HCT116 (cell line): ENCODE measurements around the gene CASP6. TPM values are rescaled to one million over a fixed set of nuclear protein-coding genes. Genes with fewer than 3 reads are reported as not detected.

ENCODE experiments used
- ATAC-seq: fragments of 200-7000 bp; cut with Tn5 transposase; 2 replicates; pipeline ENCODE4 v1.9.1; 2020; ENCODE audit warnings: mild to moderate bottlenecking, moderate library complexity
- BruUV-seq: library from RNA; stranded (reverse); fragments of 400-500 nt; replicated peaks from 2 replicates; lab custom pipeline; 2021; lab: Mats Ljungman, UMichigan
- CTCF ChIA-PET: fragments of 300-600 bp; sonication (Branson Sonifier 250); formaldehyde crosslinking; loops from one replicate; lab custom pipeline; 2021; ENCODE audit warnings: antibody characterized with exemption; lab: Charles Lee
- POLR2A ChIA-PET: fragments of 300-600, 350-600 bp; sonication (Branson Sonifier 250); formaldehyde crosslinking; loops from one replicate; lab custom pipeline; 2021; ENCODE audit warnings: antibody characterized with exemption; lab: Charles Lee
- RAD21 ChIA-PET, 2 experiments: fragments of 300-600 bp; sonication (Branson Sonifier 250); formaldehyde crosslinking; loops; one replicate each; lab custom pipeline; 2023; ENCODE audit warnings: low total read pairs in 2 of 2; ENCODE audit not compliant: uncharacterized antibody in 2 of 2, unreplicated experiment in 2 of 2, low non-redundant PET in 1 of 2; lab: Charles Lee
- DNase-seq: peaks from one replicate; pipeline ENCODE4 v3.0.0-alpha.2; 2010; ENCODE audit warnings: low read depth, low spot score
- H2AFZ ChIP-seq: fragments of 200-600 bp; shearing (Covaris generic), sonication (generic); 2 replicates; pipeline ENCODE4 v1.6.1; 2017; ENCODE audit warnings: low read depth, mixed run types, mixed read lengths, antibody characterized with exemption, low read length; ENCODE audit not compliant: poor library complexity, severe bottlenecking
- H3K27ac ChIP-seq: 2 replicates; pipeline ENCODE4 v1.5.1; 2012; ENCODE audit warnings: low read depth, low read length
- H3K27me3 ChIP-seq: fragments of 200-600 bp; sonication (generic); 2 replicates; pipeline ENCODE4 v1.6.1; 2016; ENCODE audit warnings: mixed run types, low read length, mixed read lengths; ENCODE audit not compliant: insufficient read depth
- H3K36me3 ChIP-seq, 2 experiments: fragments of 200-500 bp in 1 of 2; fragments of 200-600 bp in 1 of 2; sonication (Bioruptor generic) in 1 of 2; sonication (generic) in 1 of 2; 2 replicates each; pipeline versions ENCODE4 v1.5.1 to v1.6.1; 2014 to 2016; ENCODE audit warnings: low read length in 2 of 2, inconsistent platforms in 1 of 2, mixed read lengths in 1 of 2, mixed run types in 1 of 2; ENCODE audit not compliant: insufficient read depth in 2 of 2, control insufficient read depth in 1 of 2
- H3K4me1 ChIP-seq, 2 experiments: fragments of 200-600 bp in 1 of 2; sonication (generic) in 1 of 2; 2 replicates each; pipeline versions ENCODE4 v1.5.1 to v1.6.1; 2012 to 2017; ENCODE audit warnings: low read length in 2 of 2, inconsistent platforms in 1 of 2, mild to moderate bottlenecking in 1 of 2, mixed read lengths in 1 of 2, mixed run types in 1 of 2, moderate library complexity in 1 of 2; ENCODE audit not compliant: insufficient read depth in 2 of 2, control insufficient read depth in 1 of 2
- H3K4me2 ChIP-seq: fragments of 200-600 bp; sonication (generic); 2 replicates; pipeline ENCODE4 v1.6.1; 2017; ENCODE audit warnings: mixed run types, low read length, mixed read lengths
- H3K4me3 ChIP-seq, 2 experiments: fragments of 200-600 bp in 1 of 2; sonication (generic) in 1 of 2; replicated peaks in 1 of 2; 2 replicates each; pipeline ENCODE4 v1.5.1; 2011 to 2016; ENCODE audit warnings: low read length in 2 of 2, control low read depth in 1 of 2, low read depth in 1 of 2, mild to moderate bottlenecking in 1 of 2, mixed read lengths in 1 of 2, mixed run types in 1 of 2
- H3K79me2 ChIP-seq: fragments of 200-600 bp; sonication (generic); 2 replicates; pipeline ENCODE4 v1.6.1; 2017; ENCODE audit warnings: mild to moderate bottlenecking, mixed run types, low read length, moderate library complexity, mixed read lengths; ENCODE audit not compliant: insufficient read depth
- H3K9ac ChIP-seq: fragments of 200-600 bp; sonication (generic); 2 replicates; pipeline ENCODE4 v1.6.1; 2016; ENCODE audit warnings: low read length, mixed read lengths
- H3K9me2 ChIP-seq: fragments of 200-600 bp; sonication (generic), shearing (Covaris generic); 2 replicates; pipeline ENCODE4 v1.6.1; 2017; ENCODE audit warnings: mixed run types, mild to moderate bottlenecking, moderate library complexity; ENCODE audit not compliant: insufficient read depth
- H3K9me3 ChIP-seq, 2 experiments: fragments of 200-500 bp in 1 of 2; fragments of 200-600 bp in 1 of 2; sonication (Bioruptor generic) in 1 of 2; sonication (generic) in 1 of 2; 2 replicates each; pipeline ENCODE4 v1.6.1; 2014 to 2017; ENCODE audit warnings: low read length in 2 of 2, mixed read lengths in 2 of 2, inconsistent platforms in 1 of 2, low read depth in 1 of 2, mild to moderate bottlenecking in 1 of 2, mixed run types in 1 of 2, moderate library complexity in 1 of 2; ENCODE audit not compliant: control insufficient read depth in 1 of 2, insufficient read depth in 1 of 2
- H4K20me1 ChIP-seq: fragments of 200-600 bp; sonication (generic), shearing (Covaris generic); 2 replicates; pipeline ENCODE4 v1.6.1; 2017; ENCODE audit warnings: mixed run types, mild to moderate bottlenecking, moderate library complexity; ENCODE audit not compliant: insufficient read depth
- CBX3 ChIP-seq: IDR thresholded peaks from 2 replicates; pipeline ENCODE4 v1.6.1; 2012; ENCODE audit warnings: low read depth
- CEBPB ChIP-seq: IDR thresholded peaks from 2 replicates; pipeline ENCODE4 v1.6.1; 2012; ENCODE audit warnings: low read depth
- CTCF ChIP-seq, 3 experiments: fragments of 200-600 bp in 1 of 3; sonication (generic) in 1 of 3; IDR thresholded peaks in 2 of 3; conservative IDR thresholded peaks in 1 of 3; 2 replicates each; pipeline ENCODE4 v1.5.1; 2012 to 2017; ENCODE audit warnings: low read depth in 2 of 3, low read length in 2 of 3, antibody characterized with exemption in 1 of 3, borderline replicate concordance in 1 of 3, control low read depth in 1 of 3, mild to moderate bottlenecking in 1 of 3, mixed read lengths in 1 of 3, mixed run types in 1 of 3, moderate library complexity in 1 of 3; ENCODE audit not compliant: insufficient read depth in 1 of 3
- EGR1 ChIP-seq: IDR thresholded peaks from 2 replicates; pipeline ENCODE4 v1.6.1; 2012; ENCODE audit warnings: low read depth
- EZH2 ChIP-seq: fragments of 200-600 bp; sonication (generic); IDR thresholded peaks from 2 replicates; pipeline ENCODE4 v1.6.1; 2017; ENCODE audit warnings: antibody characterized with exemption, mixed run types
- EZH2phosphoT487 ChIP-seq: fragments of 200-600 bp; IDR thresholded peaks from 2 replicates; pipeline ENCODE4 v1.6.1; 2018; ENCODE audit warnings: antibody characterized with exemption, borderline replicate concordance
- FOSL1 ChIP-seq: IDR thresholded peaks from 2 replicates; pipeline ENCODE4 v1.6.1; 2012; ENCODE audit warnings: low read depth
- JUND ChIP-seq: IDR thresholded peaks from 2 replicates; pipeline ENCODE4 v1.6.1; 2012
- POLR2A ChIP-seq: IDR thresholded peaks from 2 replicates; pipeline ENCODE4 v1.7.0; 2011; ENCODE audit warnings: borderline replicate concordance; ENCODE audit not compliant: insufficient read depth, insufficient read length; ENCODE audit errors: extremely low read depth
- POLR2AphosphoS5 ChIP-seq: IDR thresholded peaks from 2 replicates; pipeline ENCODE4 v1.6.1; 2011; ENCODE audit warnings: mild to moderate bottlenecking, low read depth, low read length, moderate library complexity
- RAD21 ChIP-seq: IDR thresholded peaks from 2 replicates; pipeline ENCODE4 v1.6.1; 2012; ENCODE audit warnings: low read depth, mild to moderate bottlenecking
- REST ChIP-seq: IDR thresholded peaks from 2 replicates; pipeline ENCODE4 v1.6.1; 2012; ENCODE audit warnings: low read depth
- SP1 ChIP-seq: IDR thresholded peaks from 2 replicates; pipeline ENCODE4 v1.6.1; 2012; ENCODE audit warnings: low read depth
- TCF7L2 ChIP-seq: IDR thresholded peaks from 2 replicates; pipeline ENCODE4 v1.7.0; 2011; ENCODE audit warnings: borderline replicate concordance, inconsistent platforms; ENCODE audit not compliant: insufficient read depth, insufficient read length; ENCODE audit errors: extremely low read depth
- ZBTB33 ChIP-seq: IDR thresholded peaks from 2 replicates; pipeline ENCODE4 v1.6.1; 2011; ENCODE audit warnings: mild to moderate bottlenecking, low read length, moderate library complexity; ENCODE audit not compliant: insufficient replicate concordance; ENCODE audit errors: extremely low read depth
- ZNF274 ChIP-seq: fragments of 200-500 bp; sonication (Bioruptor generic); IDR thresholded peaks from 2 replicates; pipeline ENCODE4 v1.6.1; 2014; ENCODE audit warnings: mild to moderate bottlenecking, low read depth, low read length, inconsistent platforms
- intact Hi-C: fragments of 100-400 bp; cut with micrococcal nuclease; formaldehyde crosslinking; loops from 2 replicates; pipeline ENCODE4 v1.10.0; 2022
- total RNA-seq: library from RNA; stranded (reverse); gene quantifications from one replicate; pipeline ENCODE4 v1.2.1, GENCODE V29; 2021; ENCODE audit not compliant: unreplicated experiment

CASP6 gene
- total RNA-seq, 1 experiment from 2014 or later: 18.1 TPM

- no peak overlapping the region for H2AFZ ChIP-seq
- ATAC-seq: no peak
- intact Hi-C loops: no loop called here
- H3K4me1 ChIP-seq: no peaks in the 10 kb centered on the region
- ChIA-PET RAD21 (no interaction called here), CTCF (no interaction called here), POLR2A (no interaction called here)
- no peak overlapping the region for H3K9ac ChIP-seq
- H3K4me3 ChIP-seq: no peak overlapping the region
- no peaks in the 10 kb centered on the region for H3K9me2 ChIP-seq
- H3K79me2 ChIP-seq: no peaks in the 10 kb centered on the region
- BruUV-seq: no TSS peak
- no peaks in the 10 kb centered on the region for H3K36me3 ChIP-seq
- H3K9me3 ChIP-seq: no peaks in the 10 kb centered on the region
- no peaks in the 10 kb centered on the region for H4K20me1 ChIP-seq
- no peak overlapping the region for H3K4me2 ChIP-seq
- TF ChIP-seq CBX3: no peak
- no peak for TF ChIP-seq CTCF (IDR thresholded peaks at IDR 0.05 in 2 of 3, conservative IDR thresholded peaks at IDR 0.05 in 1 of 3; ENCODE audit: borderline replicate concordance in 1 of 3, insufficient read depth in 1 of 3, low read depth in 2 of 3, low read length in 2 of 3)
- no peak for TF ChIP-seq SP1
- no peak for TF ChIP-seq CEBPB
- TF ChIP-seq ZNF274: no peak
- TF ChIP-seq JUND: no peak
- TF ChIP-seq EZH2: no peak
- TF ChIP-seq ZBTB33: no peak
- TF ChIP-seq POLR2A: no peak
- TF ChIP-seq EZH2phosphoT487: no peak
- TF ChIP-seq EGR1: no peak
- no peak for TF ChIP-seq RAD21
- no peak for TF ChIP-seq TCF7L2
- TF ChIP-seq FOSL1: no peak
- TF ChIP-seq POLR2AphosphoS5: no peak
- TF ChIP-seq REST: no peak
- no peaks in the 10 kb centered on the region for H3K27me3 ChIP-seq
- DNase-seq: no peak
- no peak overlapping the region for H3K27ac ChIP-seq
These were observed 43.5 kb upstream of the CASP6 start for GRCh38 chr4:109746728-109747127.
